HFFc6 (cell line): ENCODE measurements around the gene BCAS3. TPM values are rescaled to one million over a fixed set of nuclear protein-coding genes. Genes with fewer than 3 reads are reported as not detected.

Experiments
- DNase-seq: peaks from one replicate; pipeline ENCODE4 v3.0.0-alpha.2; 2018
- H3K27ac Mint-ChIP-seq: 2 replicates; pipeline ENCODE4 v1.8.0; 2020; ENCODE audit warnings: mild to moderate bottlenecking, mixed read lengths
- H3K27me3 Mint-ChIP-seq: 2 replicates; pipeline ENCODE4 v1.8.0; 2021; ENCODE audit warnings: mild to moderate bottlenecking, moderate library complexity, mixed read lengths; ENCODE audit not compliant: insufficient read depth
- H3K36me3 Mint-ChIP-seq: 2 replicates; pipeline ENCODE4 v1.8.0; 2021; ENCODE audit warnings: low read depth, mixed read lengths
- H3K4me1 Mint-ChIP-seq: 2 replicates; pipeline ENCODE4 v1.8.0; 2020; ENCODE audit warnings: low read depth, mixed read lengths
- H3K4me3 Mint-ChIP-seq: 2 replicates; pipeline ENCODE4 v1.8.0; 2020; ENCODE audit warnings: mild to moderate bottlenecking, moderate library complexity, mixed read lengths
- H3K9me3 Mint-ChIP-seq: 2 replicates; pipeline ENCODE4 v1.8.0; 2020; ENCODE audit warnings: mild to moderate bottlenecking, mixed read lengths
- total RNA-seq, 6 experiments: library from RNA; stranded (reverse); fragmentation: NEBNext Ultra II Directional; extraction: Animal tissue kit (Norgen Biotek cat#: 25700); gene quantifications; 2 replicates in 1 of 6; 3 replicates in 5 of 6; pipeline ENCODE4 v1.2.3, GENCODE V29; 2021
- TF ChIP-seq, protein P1 (sequence below): fragments of 200-600 bp; sonication (generic); IDR thresholded peaks from 2 replicates; pipeline ENCODE4 v1.5.0; 2021; ENCODE audit warnings: antibody characterized with exemption, mild to moderate bottlenecking

BCAS3 gene
- total RNA-seq, 6 experiments from 2014 or later: 9.8 to 13.8 (median 12.0) TPM

DNA sequence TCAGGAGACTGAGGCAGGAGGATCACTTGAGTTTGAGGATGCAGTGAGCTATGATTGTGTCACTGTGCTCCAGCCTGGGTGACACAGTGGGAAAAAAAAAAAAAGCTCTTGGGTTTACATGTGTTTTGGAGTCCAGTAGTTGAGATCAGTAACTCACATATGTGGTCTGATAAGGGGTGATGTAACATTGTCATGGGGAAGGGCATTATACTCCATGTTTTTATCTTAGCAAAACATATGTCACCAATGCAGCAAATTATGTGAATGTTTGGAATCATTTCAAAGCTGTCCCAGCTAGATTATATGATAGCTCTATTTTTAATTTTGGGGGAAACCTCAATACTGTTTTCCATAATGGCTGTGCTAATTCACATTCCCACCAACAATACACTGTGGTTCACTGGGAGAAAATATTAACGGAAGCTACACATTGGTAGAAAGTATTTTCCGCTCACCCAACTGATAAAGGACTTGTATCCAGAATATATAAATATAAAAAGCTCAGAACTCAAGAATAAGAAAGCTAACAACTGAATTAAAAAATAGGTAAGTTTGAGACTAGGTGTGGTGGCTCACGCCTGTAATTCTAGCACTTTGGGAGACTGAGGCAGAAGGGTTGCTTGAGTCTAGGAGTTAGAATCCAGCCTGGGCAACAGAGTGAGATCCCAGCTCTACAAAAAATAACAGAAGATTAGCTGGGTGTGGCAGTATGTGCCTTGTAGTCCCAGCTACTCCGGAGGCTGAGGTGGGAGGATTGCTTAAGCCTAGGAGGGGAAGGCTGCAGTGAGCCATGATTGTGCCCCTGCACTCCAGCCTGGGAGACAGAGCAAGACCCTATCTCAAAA, 497.9 kb downstream of the BCAS3 start:
- DNase-seq: no peak
- Mint-ChIP-seq H3K9me3 (no peaks in the 10 kb centered on the region), H3K4me1 (no peaks in the 10 kb centered on the region), H3K4me3 (no peak overlapping the region), H3K27me3 (peaks cover 3% of the 10 kb centered on the region; the same call in 1 of the 2 replicates), H3K27ac (no peak overlapping the region), H3K36me3 (peaks cover 5% of the 10 kb centered on the region)
- TF ChIP-seq, protein P1, sequence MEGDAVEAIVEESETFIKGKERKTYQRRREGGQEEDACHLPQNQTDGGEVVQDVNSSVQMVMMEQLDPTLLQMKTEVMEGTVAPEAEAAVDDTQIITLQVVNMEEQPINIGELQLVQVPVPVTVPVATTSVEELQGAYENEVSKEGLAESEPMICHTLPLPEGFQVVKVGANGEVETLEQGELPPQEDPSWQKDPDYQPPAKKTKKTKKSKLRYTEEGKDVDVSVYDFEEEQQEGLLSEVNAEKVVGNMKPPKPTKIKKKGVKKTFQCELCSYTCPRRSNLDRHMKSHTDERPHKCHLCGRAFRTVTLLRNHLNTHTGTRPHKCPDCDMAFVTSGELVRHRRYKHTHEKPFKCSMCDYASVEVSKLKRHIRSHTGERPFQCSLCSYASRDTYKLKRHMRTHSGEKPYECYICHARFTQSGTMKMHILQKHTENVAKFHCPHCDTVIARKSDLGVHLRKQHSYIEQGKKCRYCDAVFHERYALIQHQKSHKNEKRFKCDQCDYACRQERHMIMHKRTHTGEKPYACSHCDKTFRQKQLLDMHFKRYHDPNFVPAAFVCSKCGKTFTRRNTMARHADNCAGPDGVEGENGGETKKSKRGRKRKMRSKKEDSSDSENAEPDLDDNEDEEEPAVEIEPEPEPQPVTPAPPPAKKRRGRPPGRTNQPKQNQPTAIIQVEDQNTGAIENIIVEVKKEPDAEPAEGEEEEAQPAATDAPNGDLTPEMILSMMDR: no peak

DNA sequence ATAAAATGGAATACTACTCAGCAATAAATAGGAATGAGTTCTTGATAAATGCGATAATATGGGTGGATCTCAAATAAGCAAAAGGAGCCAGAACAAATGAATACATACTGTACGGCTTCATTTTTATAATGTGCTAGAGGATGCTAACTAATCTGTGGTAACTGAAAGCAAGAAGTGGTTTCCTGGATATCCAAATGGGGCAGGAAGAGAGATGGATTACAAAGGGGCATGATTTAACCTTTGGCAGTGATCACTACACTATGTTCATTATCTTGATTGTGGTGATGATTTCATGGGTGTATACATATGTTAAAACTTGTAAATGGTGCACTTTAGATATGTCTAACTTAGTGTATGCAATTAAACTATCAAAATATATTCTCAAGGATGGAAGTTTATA, 499.7 kb downstream of the BCAS3 start:
- no peaks in the 10 kb centered on the region for H3K4me1 Mint-ChIP-seq
- peaks cover 2% of the 10 kb centered on the region; the same call in 1 of the 2 replicates for H3K27me3 Mint-ChIP-seq
- no peak for DNase-seq
- no peaks in the 10 kb centered on the region for H3K36me3 Mint-ChIP-seq
- H3K9me3 Mint-ChIP-seq: no peaks in the 10 kb centered on the region
- H3K4me3 Mint-ChIP-seq: no peak overlapping the region
- TF ChIP-seq, protein P1: no peak
- H3K27ac Mint-ChIP-seq: no peak overlapping the region

DNA sequence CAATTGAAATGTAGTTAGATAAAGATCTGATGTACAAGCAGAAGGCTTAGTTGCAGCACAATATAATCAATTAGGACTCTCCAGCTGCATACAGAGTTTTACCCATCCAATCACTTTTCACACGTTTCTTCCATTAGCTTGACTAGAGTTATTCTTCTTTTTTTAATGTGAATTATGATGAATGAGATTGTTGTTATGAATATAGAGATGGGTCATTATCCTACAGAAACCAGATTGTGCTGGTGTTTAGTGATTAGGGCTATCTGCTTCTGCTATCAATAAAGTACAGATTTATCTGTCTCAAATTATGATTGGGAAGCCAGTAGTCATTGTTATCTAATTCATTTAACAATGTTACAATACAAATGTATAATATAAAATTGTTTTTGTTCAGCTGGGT, 500.6 kb downstream of the BCAS3 start:
- TF ChIP-seq, protein P1: no peak
- Mint-ChIP-seq H3K9me3 (no peaks in the 10 kb centered on the region), H3K36me3 (no peaks in the 10 kb centered on the region), H3K27me3 (peaks cover 2% of the 10 kb centered on the region; the same call in 1 of the 2 replicates), H3K27ac (no peak overlapping the region), H3K4me1 (no peaks in the 10 kb centered on the region), H3K4me3 (no peak overlapping the region)
- DNase-seq: no peak

DNA sequence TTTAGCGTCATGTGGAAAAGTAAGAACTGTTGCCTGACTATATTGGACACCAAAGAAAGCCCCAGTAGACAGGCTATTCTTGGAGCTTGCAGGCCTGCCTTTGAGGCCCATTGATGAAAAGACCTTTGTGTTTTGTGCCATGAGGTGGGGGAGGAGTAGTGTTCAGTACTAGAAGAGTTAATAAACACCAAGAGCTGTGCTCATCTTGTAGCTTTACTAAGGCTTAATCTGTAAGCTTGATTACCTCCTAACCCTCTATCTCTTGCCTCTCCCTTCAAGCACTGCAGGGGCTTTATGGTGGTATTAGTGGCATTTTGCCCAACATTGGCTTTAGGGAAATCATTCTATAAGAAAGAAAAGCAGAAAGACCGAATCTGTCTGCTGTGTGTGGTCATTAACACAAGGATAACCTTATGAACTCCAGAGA, 501.7 kb downstream of the BCAS3 start:
- Mint-ChIP-seq H3K4me3 (no peak overlapping the region), H3K27ac (no peak overlapping the region), H3K4me1 (no peaks in the 10 kb centered on the region), H3K36me3 (no peaks in the 10 kb centered on the region), H3K9me3 (no peaks in the 10 kb centered on the region), H3K27me3 (peaks cover 2% of the 10 kb centered on the region; the same call in 1 of the 2 replicates)
- DNase-seq: no peak
- TF ChIP-seq, protein P1: no peak

DNA sequence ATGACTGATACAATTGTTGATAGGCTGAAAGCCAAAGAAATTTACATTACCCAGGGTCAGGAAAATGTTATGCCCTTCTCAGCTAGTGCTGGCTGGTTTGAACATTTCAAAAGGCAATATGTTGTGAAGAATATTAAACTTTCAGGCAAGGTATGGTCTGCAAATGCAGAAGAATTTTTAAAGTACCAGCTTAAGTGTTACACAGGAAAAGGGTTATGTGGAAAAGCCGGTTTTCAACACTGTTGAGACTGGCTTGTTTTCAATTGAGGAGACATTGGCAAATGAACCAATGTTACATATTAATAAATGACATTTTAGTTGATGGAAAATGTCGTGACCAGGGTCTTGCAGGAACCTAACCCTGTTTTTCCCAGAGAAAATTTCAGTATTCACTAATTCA, 506.1 kb downstream of the BCAS3 start:
- H3K4me1 Mint-ChIP-seq: no peaks in the 10 kb centered on the region
- DNase-seq: no peak
- TF ChIP-seq, protein P1: no peak
- no peak overlapping the region for H3K4me3 Mint-ChIP-seq
- no peak overlapping the region for H3K27ac Mint-ChIP-seq
- peaks cover 2% of the 10 kb centered on the region; the same call in 1 of the 2 replicates for H3K27me3 Mint-ChIP-seq
- no peaks in the 10 kb centered on the region for H3K36me3 Mint-ChIP-seq
- no peaks in the 10 kb centered on the region for H3K9me3 Mint-ChIP-seq
